Measurements from ENCODE around the gene GAS2L3.

DNA sequence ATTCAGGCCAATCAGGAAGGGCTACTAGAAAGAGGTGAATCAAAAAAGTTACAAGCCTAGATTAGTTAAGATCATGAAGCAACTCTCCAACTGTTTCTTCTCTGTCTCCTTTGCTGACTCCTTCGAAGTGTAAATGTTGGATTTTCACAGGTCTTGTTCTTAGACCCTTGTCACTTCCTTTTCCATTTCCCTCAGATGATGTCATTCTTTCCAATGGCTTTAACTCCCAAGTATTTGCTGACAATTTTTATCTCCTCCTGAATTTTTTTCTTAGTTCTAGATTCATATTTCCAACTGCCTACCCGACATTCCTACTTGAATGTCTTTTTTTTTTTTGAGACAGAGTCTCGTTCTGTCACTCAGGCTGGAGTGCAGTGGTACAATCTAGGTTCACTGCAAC lies 10.8 kb downstream of the GAS2L3 start:
- TF ChIP-seq TARDBP (IDR thresholded peaks at IDR 0.05) (no peak), FOXA1 (IDR thresholded peaks at IDR 0.05) (no peak), FOXM1 (IDR thresholded peaks at IDR 0.05; ENCODE audit: borderline replicate concordance) (no peak), HDGF (IDR thresholded peaks at IDR 0.05; ENCODE audit: borderline replicate concordance) (no peak), FOXK2 (IDR thresholded peaks at IDR 0.05) (no peak)

Measured in HEK293T (cell line).